Activated CD8-positive, alpha-beta T cell treated with anti-CD3 and anti-CD28 coated beads for 36 hours (primary cell): ENCODE results near the gene OPCML. TPM values are rescaled to one million over a fixed set of nuclear protein-coding genes. Genes with fewer than 3 reads are reported as not detected.

Source experiments
- ATAC-seq: fragments of 200-7000 bp; cut with Tn5 transposase; one replicate; pipeline ENCODE4 v1.10.0; 2021; ENCODE audit warnings: mild to moderate bottlenecking, moderate library complexity
- CTCF ChIA-PET: fragments of 350-600 bp; sonication (Branson Sonifier 250); formaldehyde crosslinking; loops from one replicate; lab custom pipeline; 2021; ENCODE audit warnings: antibody characterized with exemption; lab: Charles Lee
- POLR2A ChIA-PET: fragments of 350-600 bp; sonication (Branson Sonifier 250); formaldehyde crosslinking; loops from one replicate; lab custom pipeline; 2021; ENCODE audit warnings: antibody characterized with exemption; lab: Charles Lee
- DNase-seq: peaks from one replicate; pipeline ENCODE4 v3.0.0-alpha.2; 2020
- H3K27ac Mint-ChIP-seq: one replicate; pipeline ENCODE4 v1.8.0; 2021; ENCODE audit warnings: mild to moderate bottlenecking, mixed read lengths
- H3K27me3 Mint-ChIP-seq: one replicate; pipeline ENCODE4 v1.8.0; 2021; ENCODE audit warnings: mixed read lengths
- H3K36me3 Mint-ChIP-seq: one replicate; pipeline ENCODE4 v1.8.0; 2021; ENCODE audit warnings: low read depth, mixed read lengths
- H3K4me1 Mint-ChIP-seq: one replicate; pipeline ENCODE4 v1.8.0; 2021; ENCODE audit warnings: low read depth, mixed read lengths
- H3K4me3 Mint-ChIP-seq: one replicate; pipeline ENCODE4 v1.8.0; 2021; ENCODE audit warnings: mild to moderate bottlenecking, moderate library complexity, mixed read lengths
- H3K9me3 Mint-ChIP-seq: one replicate; pipeline ENCODE4 v1.8.0; 2021; ENCODE audit warnings: mixed read lengths
- intact Hi-C: fragments of 100-400 bp; cut with micrococcal nuclease; formaldehyde crosslinking; loops from one replicate; pipeline ENCODE4 v1.10.0; 2022
- total RNA-seq, 2 experiments: library from RNA; stranded (reverse); gene quantifications; one replicate each; pipeline ENCODE4 v1.2.3, GENCODE V29; 2021
- TF ChIP-seq, protein P1 (sequence below): fragments of 200-600 bp; IDR thresholded peaks from one replicate; pipeline ENCODE4 v1.8.0; 2022; ENCODE audit warnings: antibody characterized with exemption, mild to moderate bottlenecking

The OPCML gene
- total RNA-seq, 2 experiments from 2014 or later: not detected

DNA sequence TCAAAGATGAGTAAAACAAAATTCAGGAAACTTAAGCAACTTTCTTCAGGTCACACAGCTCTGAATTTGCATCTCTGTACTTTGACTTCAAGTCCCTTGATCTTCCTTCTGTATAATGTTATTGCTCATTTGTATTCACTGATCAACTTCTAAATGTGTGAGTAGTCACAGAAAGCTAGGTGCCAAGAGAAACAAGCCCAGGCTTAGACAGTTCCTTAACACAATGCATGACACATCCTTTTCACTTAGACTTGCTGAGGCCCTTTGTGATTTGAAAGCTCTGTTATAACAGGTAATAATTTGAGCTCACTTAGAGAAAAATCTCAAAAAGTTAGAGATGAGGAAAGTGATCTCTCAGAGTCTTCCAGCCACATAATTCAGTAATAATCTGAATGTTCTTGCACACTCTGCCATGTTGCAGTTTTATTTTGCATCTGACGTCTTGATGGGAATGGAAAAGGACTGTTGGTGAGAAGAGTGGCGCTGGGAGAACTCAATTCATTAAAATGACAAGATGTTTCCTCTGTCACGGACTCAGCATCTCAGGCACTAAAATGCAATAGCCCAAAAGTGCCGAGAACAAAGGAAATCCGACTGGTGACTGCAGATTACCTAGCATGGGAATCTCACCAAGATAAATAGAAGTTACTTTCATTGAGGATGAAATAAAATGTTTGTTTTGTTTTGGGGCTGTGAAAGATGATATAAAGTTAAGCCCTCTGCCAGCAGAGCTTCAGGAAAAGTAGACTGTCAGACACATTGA, 665.3 kb downstream of the OPCML start:
- DNase-seq: no peak
- CTCF ChIA-PET: no interaction called here
- no peaks in the 10 kb centered on the region for H3K4me1 Mint-ChIP-seq
- POLR2A ChIA-PET: no interaction called here
- TF ChIP-seq, protein P1, sequence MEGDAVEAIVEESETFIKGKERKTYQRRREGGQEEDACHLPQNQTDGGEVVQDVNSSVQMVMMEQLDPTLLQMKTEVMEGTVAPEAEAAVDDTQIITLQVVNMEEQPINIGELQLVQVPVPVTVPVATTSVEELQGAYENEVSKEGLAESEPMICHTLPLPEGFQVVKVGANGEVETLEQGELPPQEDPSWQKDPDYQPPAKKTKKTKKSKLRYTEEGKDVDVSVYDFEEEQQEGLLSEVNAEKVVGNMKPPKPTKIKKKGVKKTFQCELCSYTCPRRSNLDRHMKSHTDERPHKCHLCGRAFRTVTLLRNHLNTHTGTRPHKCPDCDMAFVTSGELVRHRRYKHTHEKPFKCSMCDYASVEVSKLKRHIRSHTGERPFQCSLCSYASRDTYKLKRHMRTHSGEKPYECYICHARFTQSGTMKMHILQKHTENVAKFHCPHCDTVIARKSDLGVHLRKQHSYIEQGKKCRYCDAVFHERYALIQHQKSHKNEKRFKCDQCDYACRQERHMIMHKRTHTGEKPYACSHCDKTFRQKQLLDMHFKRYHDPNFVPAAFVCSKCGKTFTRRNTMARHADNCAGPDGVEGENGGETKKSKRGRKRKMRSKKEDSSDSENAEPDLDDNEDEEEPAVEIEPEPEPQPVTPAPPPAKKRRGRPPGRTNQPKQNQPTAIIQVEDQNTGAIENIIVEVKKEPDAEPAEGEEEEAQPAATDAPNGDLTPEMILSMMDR: no peak
- ATAC-seq: no peak
- no peaks in the 10 kb centered on the region for H3K36me3 Mint-ChIP-seq
- intact Hi-C loops: no loop called here
- no peak overlapping the region for H3K4me3 Mint-ChIP-seq
- no peaks in the 10 kb centered on the region for H3K9me3 Mint-ChIP-seq
- H3K27me3 Mint-ChIP-seq: peaks cover 4% of the 10 kb centered on the region
- H3K27ac Mint-ChIP-seq: no peak overlapping the region

DNA sequence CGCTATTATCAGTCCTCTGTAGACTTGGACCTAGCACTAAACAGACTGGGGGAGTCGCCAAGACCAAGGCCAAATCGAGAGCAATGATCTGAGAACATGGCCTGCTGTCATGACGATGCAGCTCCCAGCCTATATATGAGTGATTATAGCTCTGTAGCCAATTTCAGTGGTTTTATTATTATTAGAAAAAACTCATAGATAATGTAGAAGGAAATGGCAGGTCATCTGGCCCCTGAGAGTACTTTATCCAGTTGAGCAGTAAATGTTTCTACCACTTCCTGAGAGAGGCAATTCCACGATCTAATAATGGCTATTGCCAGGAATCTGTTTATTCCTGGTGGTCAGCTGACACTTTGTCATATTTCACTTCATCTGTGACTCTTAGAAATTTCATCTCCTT, 666.7 kb downstream of the OPCML start:
- no peaks in the 10 kb centered on the region for H3K9me3 Mint-ChIP-seq
- intact Hi-C loops: no loop called here
- H3K27ac Mint-ChIP-seq: no peak overlapping the region
- TF ChIP-seq, protein P1: no peak
- H3K4me3 Mint-ChIP-seq: no peak overlapping the region
- ATAC-seq (no peak), DNase-seq (no peak)
- peaks cover 4% of the 10 kb centered on the region for H3K27me3 Mint-ChIP-seq
- CTCF ChIA-PET: no interaction called here
- no peaks in the 10 kb centered on the region for H3K36me3 Mint-ChIP-seq
- POLR2A ChIA-PET: no interaction called here
- H3K4me1 Mint-ChIP-seq: no peaks in the 10 kb centered on the region

DNA sequence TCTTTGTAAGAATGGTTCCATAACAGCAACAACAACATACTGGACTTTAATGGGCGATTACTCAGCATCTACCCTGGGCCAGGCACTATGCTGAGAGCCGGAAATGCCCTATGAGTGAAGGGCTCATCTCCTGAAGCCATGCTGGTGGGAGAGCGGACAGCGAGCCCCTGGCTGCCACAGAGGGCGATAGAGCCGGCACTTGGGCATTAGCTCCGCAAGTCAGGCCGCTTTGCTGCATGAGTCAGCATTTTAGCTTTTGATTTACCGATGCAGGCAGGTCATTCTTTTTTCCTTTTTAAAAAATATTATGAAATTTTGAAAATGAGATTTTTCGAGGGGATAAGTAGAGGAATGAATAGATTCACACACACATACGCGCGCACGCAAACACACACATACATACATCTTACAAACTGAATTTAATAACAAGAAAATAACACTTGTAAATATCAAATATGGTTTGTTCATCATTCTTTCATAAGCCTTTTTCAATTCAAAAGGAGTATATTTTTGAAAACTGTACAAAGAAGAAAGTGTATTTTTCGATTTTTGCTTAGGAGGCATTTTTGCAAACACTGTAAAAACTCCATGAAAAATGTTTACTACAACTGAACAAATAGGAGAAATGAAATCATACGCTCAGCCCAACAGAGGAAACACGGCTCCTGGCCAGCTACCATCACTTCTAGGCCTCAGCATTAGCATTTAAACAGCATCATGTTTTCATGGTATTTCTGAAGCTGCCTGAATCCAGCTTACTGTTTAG, 667.3 kb downstream of the OPCML start:
- ChIA-PET POLR2A (no interaction called here), CTCF (no interaction called here)
- ATAC-seq: no peak
- H3K9me3 Mint-ChIP-seq: no peaks in the 10 kb centered on the region
- H3K4me1 Mint-ChIP-seq: no peaks in the 10 kb centered on the region
- TF ChIP-seq, protein P1: no peak
- no peak overlapping the region for H3K27ac Mint-ChIP-seq
- H3K36me3 Mint-ChIP-seq: no peaks in the 10 kb centered on the region
- H3K4me3 Mint-ChIP-seq: no peak overlapping the region
- intact Hi-C loops: no loop called here
- H3K27me3 Mint-ChIP-seq: peaks cover 4% of the 10 kb centered on the region
- DNase-seq: no peak

DNA sequence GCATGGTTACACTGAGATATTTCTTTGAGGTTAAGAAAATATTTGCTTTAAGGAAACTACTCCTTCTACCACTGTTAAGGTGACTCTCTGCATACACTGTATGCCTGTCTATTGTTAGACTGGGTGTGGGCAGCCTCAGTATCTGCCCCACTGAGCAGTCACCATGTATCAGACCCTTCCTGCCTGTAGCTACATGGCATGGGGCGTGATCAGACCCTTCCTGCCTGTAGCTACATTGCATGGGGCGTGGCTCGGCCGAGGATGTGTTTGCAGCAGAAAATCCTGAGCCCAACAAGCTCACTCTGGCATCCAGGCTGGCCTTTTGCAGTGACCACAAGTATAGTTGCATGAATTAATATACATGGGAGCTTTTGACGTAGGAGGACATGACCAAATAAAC, 669.4 kb downstream of the OPCML start:
- Mint-ChIP-seq H3K4me1 (no peaks in the 10 kb centered on the region), H3K4me3 (no peak overlapping the region), H3K9me3 (no peaks in the 10 kb centered on the region), H3K27me3 (peaks cover 3% of the 10 kb centered on the region), H3K36me3 (no peaks in the 10 kb centered on the region), H3K27ac (no peak overlapping the region)
- DNase-seq: no peak
- ATAC-seq: no peak
- POLR2A ChIA-PET: no interaction called here
- CTCF ChIA-PET: interaction anchor here (1.0 to 1.1 kb wide), 2 partner anchors 10 to 78 kb away, joined by 3 to 5 read pairs; no protein-coding TSS in a partner anchor
- TF ChIP-seq, protein P1: no peak
- intact Hi-C loops: no loop called here

DNA sequence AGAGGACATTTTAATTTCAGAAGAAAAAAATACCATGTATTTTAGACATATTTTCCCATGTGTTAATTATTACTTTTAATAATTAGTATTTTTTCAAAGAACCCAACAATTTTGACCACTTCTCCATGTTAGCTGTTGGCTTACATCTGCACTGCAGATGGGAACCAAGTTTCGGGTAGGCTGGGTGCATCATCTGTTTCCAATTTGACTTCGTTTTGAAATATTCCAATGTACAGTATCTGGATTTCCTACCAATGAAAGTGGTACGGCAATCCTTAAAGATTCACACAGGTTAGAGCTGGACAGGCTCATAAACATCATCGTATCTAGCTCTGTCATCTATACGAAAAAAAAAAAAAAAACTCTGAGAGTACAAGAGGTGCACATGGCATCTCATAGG, 670.2 kb downstream of the OPCML start:
- H3K4me3 Mint-ChIP-seq: no peak overlapping the region
- no peaks in the 10 kb centered on the region for H3K27me3 Mint-ChIP-seq
- TF ChIP-seq, protein P1: no peak
- H3K9me3 Mint-ChIP-seq: no peaks in the 10 kb centered on the region
- DNase-seq (no peak), ATAC-seq (no peak)
- no peak overlapping the region for H3K27ac Mint-ChIP-seq
- POLR2A ChIA-PET: no interaction called here
- CTCF ChIA-PET: interaction anchor here (1.0 to 1.1 kb wide), 2 partner anchors 11 to 79 kb away, joined by 3 to 5 read pairs; no protein-coding TSS in a partner anchor
- H3K4me1 Mint-ChIP-seq: no peaks in the 10 kb centered on the region
- no peaks in the 10 kb centered on the region for H3K36me3 Mint-ChIP-seq
- intact Hi-C loops: no loop called here
